GM23338 (cell line): ENCODE data around the gene LCLAT1.
A peak's percentile ranks its signal among the peaks of the same experiment; 100 is the strongest.

Experiments
- CTCF ChIP-seq, 2 experiments: fragments of 200-600 bp in 1 of 2; sonication (generic) in 1 of 2; conservative IDR thresholded peaks; 2 replicates each; pipeline versions ENCODE4 v1.5.1 to v1.6.1; 2016 to 2017; ENCODE audit warnings: antibody characterized with exemption in 2 of 2, low read depth in 2 of 2, mild to moderate bottlenecking in 2 of 2, moderate library complexity in 1 of 2
- EZH2 ChIP-seq: fragments of 200-600 bp; sonication (generic); IDR thresholded peaks from one replicate; pipeline ENCODE4 v1.8.0; 2017; ENCODE audit warnings: antibody characterized with exemption, mild to moderate bottlenecking, low read depth; ENCODE audit not compliant: unreplicated experiment
- NANOG ChIP-seq: IDR thresholded peaks from 2 replicates; pipeline ENCODE4 v1.6.1; 2016; ENCODE audit warnings: antibody characterized with exemption, borderline replicate concordance
- REST ChIP-seq: IDR thresholded peaks from one replicate; pipeline ENCODE4 v1.6.1; 2018; ENCODE audit warnings: antibody characterized with exemption; ENCODE audit not compliant: unreplicated experiment

- TF ChIP-seq CTCF (conservative IDR thresholded peaks at IDR 0.05; ENCODE audit: low read depth in 2 of 2) (peak in 1 of 2 experiments; percentile 14; a peak in 1 of 4 replicates), REST (no peak), EZH2 (no peak), NANOG (no peak)
Observed at GRCh38 chr2:30447149-30448045, at the start of gene LCLAT1.
